ENCODE measurements around the gene PLCL1. TPM values are rescaled to one million over a fixed set of nuclear protein-coding genes. Genes with fewer than 3 reads are reported as not detected.

The PLCL1 gene
- total RNA-seq, 2 donors from 2014 or later: 24.9 to 27.2 TPM

DNA sequence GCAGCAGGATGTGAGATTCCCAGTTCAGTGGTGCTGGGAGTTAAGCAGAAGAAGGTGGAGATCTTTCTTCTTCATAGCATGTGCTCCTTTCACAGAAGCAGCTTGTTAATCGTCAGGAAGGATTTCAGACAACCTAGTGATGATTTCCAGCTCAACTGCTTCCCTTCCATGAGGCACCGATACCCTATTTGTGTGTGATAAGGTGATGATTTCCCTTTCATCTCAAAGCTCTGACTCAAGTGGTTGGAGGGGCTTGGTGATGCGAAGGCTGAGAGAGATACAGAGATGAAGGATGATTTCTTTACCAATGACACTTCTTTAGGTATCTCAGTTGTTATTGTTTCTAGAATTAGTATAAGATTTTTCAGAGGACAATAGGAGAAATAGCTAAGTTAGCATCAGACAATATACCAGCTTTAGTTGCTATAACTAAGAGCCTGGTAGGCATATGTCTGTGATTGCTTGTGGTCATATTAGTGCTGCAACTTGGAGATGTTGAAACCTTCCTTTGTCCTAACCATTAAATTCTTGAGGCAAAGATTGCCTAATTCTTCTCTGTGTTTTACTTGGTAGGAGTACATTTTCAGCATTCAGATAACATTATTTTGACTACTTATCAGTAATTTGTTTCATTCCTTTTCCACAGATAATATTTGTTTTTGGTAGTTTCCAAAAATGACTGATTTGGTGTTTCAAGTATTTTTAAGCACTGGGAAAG lies 111.3 kb downstream of the PLCL1 start:
- Mint-ChIP-seq H3K27me3 (no peaks in the 10 kb centered on the region), H3K36me3 (ENCODE audit: low read depth) (no peaks in the 10 kb centered on the region), H3K4me1 (peaks cover 10% of the 10 kb centered on the region), H3K4me3 (no peak overlapping the region), H3K27ac (no peak overlapping the region)
- no peaks in the 10 kb centered on the region for H3K9me3 ChIP-seq (ENCODE audit: control insufficient read depth, low read length, poor library complexity, severe bottlenecking)
- no peak for DNase-seq
- ATAC-seq: no peak

DNA sequence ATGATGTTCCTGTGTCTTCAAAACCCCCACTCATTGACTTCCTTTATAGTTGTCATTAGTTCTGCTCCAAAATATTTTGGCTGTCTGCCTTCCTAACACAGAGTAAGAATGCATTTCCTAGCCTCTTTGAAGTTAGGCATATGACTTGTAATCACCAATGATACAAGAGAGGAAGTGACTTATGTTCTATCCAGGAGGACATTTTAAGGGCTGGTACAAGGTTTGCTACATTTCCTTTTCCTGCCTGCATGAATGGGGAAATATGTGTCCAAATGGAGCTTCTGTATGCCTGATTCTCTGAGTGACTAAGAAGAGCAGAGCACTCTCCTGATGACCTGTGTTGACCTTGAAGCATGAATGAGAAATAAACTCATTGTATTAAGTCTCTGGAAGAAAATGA lies 115.1 kb downstream of the PLCL1 start:
- ATAC-seq (no peak), DNase-seq (no peak)
- Mint-ChIP-seq H3K36me3 (ENCODE audit: low read depth) (no peaks in the 10 kb centered on the region), H3K4me3 (no peak overlapping the region), H3K4me1 (peaks cover 16% of the 10 kb centered on the region), H3K27me3 (no peaks in the 10 kb centered on the region), H3K27ac (no peak overlapping the region)
- no peaks in the 10 kb centered on the region for H3K9me3 ChIP-seq (ENCODE audit: control insufficient read depth, low read length, poor library complexity, severe bottlenecking)

DNA sequence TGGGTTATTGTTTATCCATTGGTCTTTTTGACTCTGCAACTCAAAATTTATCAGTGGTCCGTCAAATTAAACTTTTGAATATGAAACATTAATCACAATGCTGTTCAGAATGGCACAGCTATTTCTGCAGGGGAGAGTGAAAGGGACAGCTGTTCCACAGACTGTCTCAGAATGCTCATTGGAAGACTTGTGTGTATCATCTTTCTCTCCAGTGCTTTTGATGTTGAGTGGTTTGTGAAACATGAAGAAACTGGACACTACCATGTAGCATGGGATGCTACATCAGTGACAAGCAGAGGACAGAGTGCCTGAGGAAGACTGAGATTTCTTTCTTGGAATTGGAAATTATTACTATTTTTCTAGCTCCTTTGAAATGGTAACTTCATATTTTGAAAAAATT lies 115.7 kb downstream of the PLCL1 start:
- DNase-seq: no peak
- Mint-ChIP-seq H3K36me3 (ENCODE audit: low read depth) (no peaks in the 10 kb centered on the region), H3K4me1 (peaks cover 14% of the 10 kb centered on the region), H3K27ac (no peak overlapping the region), H3K27me3 (no peaks in the 10 kb centered on the region), H3K4me3 (no peak overlapping the region)
- H3K9me3 ChIP-seq (ENCODE audit: control insufficient read depth, low read length, poor library complexity, severe bottlenecking): no peaks in the 10 kb centered on the region
- no peak for ATAC-seq

DNA sequence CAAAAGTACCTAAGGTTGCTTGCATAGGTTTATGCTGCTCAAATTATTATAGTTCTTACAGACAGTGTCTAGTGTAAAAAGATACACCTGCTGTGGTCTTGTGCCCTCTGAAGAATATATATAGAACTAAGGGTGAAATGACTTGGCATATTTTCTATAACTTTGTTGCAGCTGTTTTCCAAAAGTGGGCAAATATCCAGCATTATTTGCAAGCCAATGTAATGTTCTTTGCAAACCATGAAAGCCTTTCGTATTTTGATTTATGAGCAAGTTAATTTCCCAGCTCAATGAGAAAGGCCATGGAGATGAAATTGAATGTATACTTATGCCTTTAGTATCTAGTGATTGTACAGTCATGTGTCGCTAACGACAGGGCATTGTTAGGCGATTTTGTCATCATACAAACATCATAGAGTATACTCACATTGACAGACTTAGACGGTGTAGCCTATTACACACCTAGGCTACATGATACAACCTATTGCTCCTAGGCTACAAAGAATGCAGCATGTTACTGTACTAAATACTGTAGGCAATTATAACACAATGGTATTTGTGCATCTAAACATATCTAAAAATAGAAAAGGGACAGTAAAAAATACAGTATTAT lies 116.3 kb downstream of the PLCL1 start:
- H3K9me3 ChIP-seq (ENCODE audit: control insufficient read depth, low read length, poor library complexity, severe bottlenecking): no peaks in the 10 kb centered on the region
- Mint-ChIP-seq H3K27ac (no peak overlapping the region), H3K36me3 (ENCODE audit: low read depth) (no peaks in the 10 kb centered on the region), H3K4me3 (no peak overlapping the region), H3K27me3 (no peaks in the 10 kb centered on the region), H3K4me1 (peaks cover 10% of the 10 kb centered on the region)
- no peak for ATAC-seq
- no peak for DNase-seq

DNA sequence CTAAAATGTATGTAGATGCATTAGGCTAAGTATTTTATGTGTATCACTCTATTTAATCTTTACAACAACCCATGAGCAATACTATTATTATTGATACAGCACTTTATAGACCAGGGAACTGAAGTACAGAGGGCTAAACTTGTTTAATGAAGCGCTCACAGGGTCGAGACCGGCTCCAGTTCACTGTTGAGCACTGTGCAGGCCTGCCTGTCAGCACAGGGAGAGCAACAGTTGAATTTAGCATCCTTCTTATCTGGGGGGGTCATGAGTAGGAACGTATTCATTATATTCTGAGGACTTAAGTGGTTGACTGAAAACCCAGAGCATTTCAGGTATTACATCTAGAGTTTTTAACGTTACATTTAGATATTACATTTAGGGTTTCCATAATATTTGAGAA lies 120.1 kb downstream of the PLCL1 start:
- H3K4me1 Mint-ChIP-seq: peaks cover 10% of the 10 kb centered on the region
- DNase-seq: no peak
- H3K9me3 ChIP-seq (ENCODE audit: control insufficient read depth, low read length, poor library complexity, severe bottlenecking): no peaks in the 10 kb centered on the region
- H3K4me3 Mint-ChIP-seq: no peak overlapping the region
- H3K36me3 Mint-ChIP-seq (ENCODE audit: low read depth): no peaks in the 10 kb centered on the region
- H3K27ac Mint-ChIP-seq: no peak overlapping the region
- no peaks in the 10 kb centered on the region for H3K27me3 Mint-ChIP-seq
- no peak for ATAC-seq

DNA sequence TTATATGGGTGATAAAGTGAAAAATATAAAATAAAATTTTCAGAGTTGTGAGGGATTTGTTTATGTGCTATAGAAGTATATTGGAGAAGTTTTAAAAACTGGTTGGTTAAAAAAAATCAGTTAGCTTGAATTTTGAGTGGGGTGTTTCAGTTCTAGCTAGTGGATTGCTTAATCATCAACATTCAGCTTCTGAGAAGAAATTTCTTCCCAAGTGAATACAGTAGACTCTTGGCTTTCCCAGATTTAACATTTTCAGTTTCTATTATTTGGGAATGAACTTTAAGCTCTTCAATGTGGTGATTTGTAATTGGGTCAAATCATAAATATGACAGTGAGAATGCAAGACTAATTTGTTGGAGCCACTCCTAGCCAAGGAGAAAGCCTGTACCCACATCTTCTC lies 120.8 kb downstream of the PLCL1 start:
- ATAC-seq (no peak), DNase-seq (no peak)
- no peak overlapping the region for H3K4me3 Mint-ChIP-seq
- no peak overlapping the region for H3K27ac Mint-ChIP-seq
- no peaks in the 10 kb centered on the region for H3K36me3 Mint-ChIP-seq (ENCODE audit: low read depth)
- no peaks in the 10 kb centered on the region for H3K27me3 Mint-ChIP-seq
- H3K4me1 Mint-ChIP-seq: peaks cover 13% of the 10 kb centered on the region
- H3K9me3 ChIP-seq (ENCODE audit: control insufficient read depth, low read length, poor library complexity, severe bottlenecking): no peaks in the 10 kb centered on the region

DNA sequence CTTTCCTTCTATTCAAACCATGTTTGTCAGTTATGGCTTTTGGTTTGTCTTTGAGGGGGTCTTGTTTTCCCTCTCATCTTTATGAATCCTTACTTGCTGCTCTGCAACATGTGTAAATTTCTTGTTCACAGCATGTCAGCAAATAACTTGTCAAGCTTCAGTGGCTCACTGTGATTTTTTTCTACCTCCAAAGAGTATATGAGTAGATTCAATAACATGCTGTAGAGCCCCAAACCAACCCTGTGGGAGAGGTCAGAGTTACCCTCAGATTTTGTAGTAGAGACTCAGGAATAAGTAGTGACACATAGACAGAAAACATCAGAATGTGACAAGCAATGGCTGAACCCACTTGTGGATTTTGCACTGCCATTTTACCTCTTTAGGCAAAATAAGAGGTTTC lies 121.6 kb downstream of the PLCL1 start:
- Mint-ChIP-seq H3K27ac (no peak overlapping the region), H3K36me3 (ENCODE audit: low read depth) (no peaks in the 10 kb centered on the region), H3K27me3 (no peaks in the 10 kb centered on the region), H3K4me3 (no peak overlapping the region), H3K4me1 (peaks cover 13% of the 10 kb centered on the region)
- H3K9me3 ChIP-seq (ENCODE audit: control insufficient read depth, low read length, poor library complexity, severe bottlenecking): no peaks in the 10 kb centered on the region
- ATAC-seq (no peak), DNase-seq (no peak)

DNA sequence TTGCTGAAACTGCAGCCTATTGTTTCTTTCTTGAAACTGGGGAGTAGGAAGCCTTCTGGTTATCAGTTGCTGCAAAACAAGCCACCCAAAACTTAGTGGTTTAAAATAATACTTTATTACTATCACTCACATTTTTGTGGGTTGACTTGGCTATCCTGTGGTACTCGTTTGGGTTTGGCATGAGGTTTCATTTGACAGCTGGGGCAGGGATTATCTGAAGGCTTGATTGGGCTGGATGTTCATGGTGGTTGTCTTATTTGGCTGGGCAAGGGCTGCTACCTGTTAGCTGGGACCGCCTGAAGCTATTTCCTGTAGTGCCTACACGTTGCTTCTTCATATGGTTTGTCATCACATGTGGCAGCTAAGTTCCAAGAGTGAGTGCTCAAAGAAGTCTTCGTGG lies 122.3 kb downstream of the PLCL1 start:
- DNase-seq (no peak), ATAC-seq (no peak)
- no peak overlapping the region for H3K4me3 Mint-ChIP-seq
- H3K36me3 Mint-ChIP-seq (ENCODE audit: low read depth): no peaks in the 10 kb centered on the region
- peaks cover 11% of the 10 kb centered on the region for H3K4me1 Mint-ChIP-seq
- H3K27me3 Mint-ChIP-seq: no peaks in the 10 kb centered on the region
- no peaks in the 10 kb centered on the region for H3K9me3 ChIP-seq (ENCODE audit: control insufficient read depth, low read length, poor library complexity, severe bottlenecking)
- no peak overlapping the region for H3K27ac Mint-ChIP-seq

DNA sequence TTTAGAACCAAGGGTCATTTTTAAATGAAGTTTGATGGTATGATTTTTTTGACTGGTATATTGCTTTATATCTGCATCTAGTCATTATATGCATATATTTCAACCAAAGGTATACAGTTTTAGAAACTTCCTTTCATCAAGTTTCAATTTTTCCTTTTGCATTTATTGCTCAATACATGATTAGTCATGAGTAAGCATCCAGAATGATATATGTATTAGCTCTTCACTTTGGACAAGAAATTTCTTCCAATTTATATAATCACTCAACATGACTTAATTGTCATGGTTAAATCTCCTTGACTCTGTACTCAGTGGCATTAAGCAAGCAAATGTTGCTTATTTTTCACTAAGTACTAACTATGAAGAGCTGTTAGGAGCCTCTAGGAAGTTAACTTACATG lies 123.6 kb downstream of the PLCL1 start:
- H3K4me3 Mint-ChIP-seq: no peak overlapping the region
- no peaks in the 10 kb centered on the region for H3K27me3 Mint-ChIP-seq
- no peaks in the 10 kb centered on the region for H3K36me3 Mint-ChIP-seq (ENCODE audit: low read depth)
- no peaks in the 10 kb centered on the region for H3K9me3 ChIP-seq (ENCODE audit: control insufficient read depth, low read length, poor library complexity, severe bottlenecking)
- peaks cover 17% of the 10 kb centered on the region for H3K4me1 Mint-ChIP-seq
- no peak for DNase-seq
- ATAC-seq: no peak
- H3K27ac Mint-ChIP-seq: no peak overlapping the region

DNA sequence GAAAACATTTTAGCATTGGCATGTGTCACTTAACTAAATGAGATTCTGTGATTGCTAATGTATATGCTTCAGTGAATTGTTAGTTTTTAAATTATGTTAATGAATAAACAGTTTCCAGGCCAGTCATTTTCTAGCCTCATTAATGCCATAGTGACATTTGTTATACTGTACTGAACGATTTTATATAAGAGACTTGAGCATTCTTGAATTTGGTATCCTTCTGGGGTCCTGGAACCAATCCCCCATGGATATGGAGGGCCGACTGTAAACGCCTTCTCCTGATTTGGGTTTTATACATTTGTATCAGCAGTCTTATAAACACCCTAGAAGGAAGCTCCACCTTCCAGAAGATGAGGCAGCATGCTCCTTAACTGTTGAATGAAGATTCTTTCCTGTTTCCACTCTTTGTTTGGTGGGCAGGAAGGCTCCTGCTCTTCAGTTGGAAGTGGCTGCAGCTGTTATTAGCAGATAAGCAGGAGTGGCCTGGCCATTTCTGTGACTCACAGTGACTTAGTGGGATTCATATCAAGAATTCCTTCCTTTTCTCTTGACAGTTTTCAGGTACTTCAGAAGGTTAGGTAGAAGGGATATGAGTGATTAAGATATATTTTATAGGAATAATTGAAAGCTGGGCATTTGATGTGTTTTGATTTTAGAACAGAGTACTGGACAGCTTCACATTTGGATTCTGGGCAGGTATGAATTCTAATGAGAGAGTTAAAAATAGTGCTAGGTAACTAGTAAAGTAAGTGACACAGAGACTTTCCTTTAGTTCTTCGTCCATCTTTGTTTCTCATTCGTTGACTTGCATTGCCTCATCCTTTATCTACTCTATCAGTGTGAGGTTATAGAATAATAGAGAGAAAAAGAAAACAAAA lies 124.9 kb downstream of the PLCL1 start:
- no peak for DNase-seq
- H3K36me3 Mint-ChIP-seq (ENCODE audit: low read depth): no peaks in the 10 kb centered on the region
- no peak for ATAC-seq
- H3K4me3 Mint-ChIP-seq: no peak overlapping the region
- H3K27ac Mint-ChIP-seq: no peak overlapping the region
- peaks cover 24% of the 10 kb centered on the region for H3K4me1 Mint-ChIP-seq
- no peaks in the 10 kb centered on the region for H3K27me3 Mint-ChIP-seq
- H3K9me3 ChIP-seq (ENCODE audit: control insufficient read depth, low read length, poor library complexity, severe bottlenecking): no peaks in the 10 kb centered on the region

DNA sequence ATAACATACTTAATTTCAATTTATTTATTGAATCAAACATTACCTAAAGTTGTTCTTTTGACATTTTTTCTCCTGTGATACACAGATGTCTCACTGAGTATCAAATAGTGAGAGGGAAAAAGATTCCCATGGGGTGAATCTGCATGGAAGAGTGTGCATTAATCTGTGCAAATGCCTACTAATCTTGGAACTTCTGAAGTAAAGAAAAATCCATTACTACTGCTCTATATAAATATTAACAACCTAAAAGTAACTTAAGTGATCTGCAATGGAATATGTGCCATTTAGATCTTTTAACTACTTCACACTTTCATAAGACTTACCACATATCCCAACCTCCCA lies 125.5 kb downstream of the PLCL1 start:
- peak overlapping the region; percentile 49 for H3K27ac Mint-ChIP-seq
- H3K4me1 Mint-ChIP-seq: peaks cover 23% of the 10 kb centered on the region
- DNase-seq: no peak
- H3K9me3 ChIP-seq (ENCODE audit: control insufficient read depth, low read length, poor library complexity, severe bottlenecking): no peaks in the 10 kb centered on the region
- no peaks in the 10 kb centered on the region for H3K36me3 Mint-ChIP-seq (ENCODE audit: low read depth)
- no peaks in the 10 kb centered on the region for H3K27me3 Mint-ChIP-seq
- no peak for ATAC-seq
- H3K4me3 Mint-ChIP-seq: no peak overlapping the region

DNA sequence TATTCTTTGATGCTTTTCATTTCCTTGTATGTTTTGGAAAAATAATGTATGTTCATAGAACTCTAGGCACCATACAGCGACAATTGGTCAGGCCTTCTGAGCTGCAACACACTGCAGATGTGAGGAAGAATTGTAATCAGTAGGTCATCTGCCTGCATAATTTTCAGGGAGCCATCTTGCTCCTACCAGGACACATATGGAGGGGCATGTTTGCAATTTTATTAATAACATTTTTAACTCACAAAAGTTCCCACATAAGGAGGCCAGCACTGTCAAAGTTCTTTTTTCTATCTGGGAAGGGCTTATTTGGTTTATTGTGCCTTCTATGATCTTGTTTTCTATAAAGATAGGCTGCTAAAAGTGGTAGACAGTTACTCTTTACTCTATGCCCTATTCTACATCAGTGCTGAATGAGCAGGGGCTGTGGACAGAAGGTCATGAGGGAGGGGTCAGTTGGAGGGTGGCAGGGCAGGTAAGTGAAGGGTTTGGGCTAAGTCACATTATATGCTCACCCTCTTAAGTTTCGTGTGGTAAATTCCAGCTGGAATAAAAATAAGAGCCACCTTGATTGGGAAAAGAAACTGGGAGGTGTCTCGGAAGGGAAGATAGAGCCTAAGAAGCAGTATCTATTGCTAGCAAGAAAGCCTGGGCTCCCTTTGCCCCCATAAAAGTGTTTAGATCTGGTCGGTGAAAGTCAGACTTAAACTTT lies 126.3 kb downstream of the PLCL1 start:
- H3K36me3 Mint-ChIP-seq (ENCODE audit: low read depth): no peaks in the 10 kb centered on the region
- H3K27me3 Mint-ChIP-seq: no peaks in the 10 kb centered on the region
- H3K4me3 Mint-ChIP-seq: no peak overlapping the region
- no peak for DNase-seq
- peak overlapping the region; percentile 49 for H3K27ac Mint-ChIP-seq
- ATAC-seq: no peak
- peaks cover 30% of the 10 kb centered on the region for H3K4me1 Mint-ChIP-seq
- no peaks in the 10 kb centered on the region for H3K9me3 ChIP-seq (ENCODE audit: control insufficient read depth, low read length, poor library complexity, severe bottlenecking)

DNA sequence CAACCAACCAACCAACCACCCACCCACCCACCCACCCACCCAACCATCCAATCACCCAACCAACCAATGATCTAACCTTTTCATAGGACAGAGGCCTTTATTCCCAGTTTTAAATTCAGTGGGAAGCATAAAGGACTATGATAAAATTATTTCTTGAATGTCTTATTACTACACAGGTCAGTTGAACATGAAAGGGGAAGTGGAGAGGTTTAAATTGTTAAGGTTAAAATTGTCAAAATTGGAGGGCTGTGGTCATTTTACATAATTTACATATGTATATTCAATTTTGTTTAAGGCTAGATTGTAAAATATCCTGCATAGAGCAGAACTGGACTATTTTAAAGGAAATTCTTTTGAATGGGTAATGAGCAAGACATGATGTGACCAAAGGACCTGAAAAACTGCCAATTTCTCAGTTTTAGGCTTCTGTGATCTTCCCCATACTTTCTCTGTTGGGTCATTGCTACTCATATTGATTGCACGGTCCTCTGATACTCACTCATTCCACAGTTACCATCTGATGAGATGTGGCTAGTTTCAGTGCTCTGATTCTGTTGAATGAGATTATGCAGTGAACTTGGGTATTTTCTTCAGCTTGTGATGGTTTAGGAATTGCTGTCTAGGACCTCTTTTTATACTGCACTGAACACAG lies 127.4 kb downstream of the PLCL1 start:
- H3K9me3 ChIP-seq (ENCODE audit: control insufficient read depth, low read length, poor library complexity, severe bottlenecking): no peaks in the 10 kb centered on the region
- H3K27me3 Mint-ChIP-seq: no peaks in the 10 kb centered on the region
- no peak overlapping the region for H3K4me3 Mint-ChIP-seq
- peak overlapping the region; percentile 51 for H3K27ac Mint-ChIP-seq
- peaks cover 1% of the 10 kb centered on the region for H3K36me3 Mint-ChIP-seq (ENCODE audit: low read depth)
- H3K4me1 Mint-ChIP-seq: peaks cover 35% of the 10 kb centered on the region
- ATAC-seq (no peak), DNase-seq (no peak)
